Activated T-helper 1 cell treated with anti-CD3 and anti-CD28 coated beads, Interleukin-12 subunit alpha, Interleukin-12 subunit beta, Interleukin-2, Interleukin-4 antibody, amounts not matched to agents 30 ng/mL and 10 ng/mL and 1 ng/mL, durations not matched to agents 14 hours and 24 hours and 36 hours (primary cell): ENCODE measurements around the gene SOD3. TPM values are rescaled to one million over a fixed set of nuclear protein-coding genes. Genes with fewer than 3 reads are reported as not detected.

ENCODE experiments used
- DNase-seq: peaks from one replicate; pipeline ENCODE4 v3.0.0; 2021; ENCODE audit warnings: low spot score
- H3K27ac Mint-ChIP-seq: one replicate; pipeline ENCODE4 v1.8.0; 2021; ENCODE audit warnings: mild to moderate bottlenecking, mixed read lengths
- H3K27me3 Mint-ChIP-seq: one replicate; pipeline ENCODE4 v1.8.0; 2022; ENCODE audit warnings: mild to moderate bottlenecking, moderate library complexity, mixed read lengths; ENCODE audit not compliant: insufficient read depth
- H3K36me3 Mint-ChIP-seq: one replicate; pipeline ENCODE4 v1.8.0; 2021; ENCODE audit warnings: low read depth, mixed read lengths
- H3K4me1 Mint-ChIP-seq: one replicate; pipeline ENCODE4 v1.8.0; 2021; ENCODE audit warnings: low read depth, mixed read lengths
- H3K4me3 Mint-ChIP-seq: one replicate; pipeline ENCODE4 v1.8.0; 2021; ENCODE audit warnings: mild to moderate bottlenecking, moderate library complexity, mixed read lengths
- H3K9me3 Mint-ChIP-seq: one replicate; pipeline ENCODE4 v1.8.0; 2021; ENCODE audit warnings: mixed read lengths
- intact Hi-C: fragments of 100-400 bp; cut with micrococcal nuclease; formaldehyde crosslinking; loops from one replicate; pipeline ENCODE4 v1.15.1; 2024
- total RNA-seq: library from RNA; stranded (reverse); gene quantifications from 2 replicates; pipeline ENCODE4 v1.2.3, GENCODE V29; 2022

The SOD3 gene
- total RNA-seq, 1 donor from 2014 or later: not detected

GRCh38 chr4:24780936-24781495, 14.4 kb upstream of the SOD3 start:
- intact Hi-C loops: no loop called here
- no peak overlapping the region for H3K27ac Mint-ChIP-seq
- H3K9me3 Mint-ChIP-seq: no peaks in the 10 kb centered on the region
- H3K4me1 Mint-ChIP-seq: no peaks in the 10 kb centered on the region
- H3K4me3 Mint-ChIP-seq: no peak overlapping the region
- no peaks in the 10 kb centered on the region for H3K36me3 Mint-ChIP-seq
- no peak for DNase-seq
- peaks cover 5% of the 10 kb centered on the region for H3K27me3 Mint-ChIP-seq

- Mint-ChIP-seq H3K36me3 (no peaks in the 10 kb centered on the region), H3K4me1 (no peaks in the 10 kb centered on the region), H3K9me3 (peaks cover 4% of the 10 kb centered on the region), H3K27me3 (peaks cover 5% of the 10 kb centered on the region), H3K4me3 (no peak overlapping the region), H3K27ac (no peak overlapping the region)
- no peak for DNase-seq
- intact Hi-C loops: no loop called here
Observed at GRCh38 chr4:24781999-24782745, 13.2 kb upstream of the SOD3 start.

GRCh38 chr4:24783506-24783905, 11.9 kb upstream of the SOD3 start:
- intact Hi-C loops: no loop called here
- Mint-ChIP-seq H3K36me3 (no peaks in the 10 kb centered on the region), H3K4me3 (no peak overlapping the region), H3K4me1 (no peaks in the 10 kb centered on the region), H3K27me3 (peaks cover 5% of the 10 kb centered on the region), H3K27ac (no peak overlapping the region), H3K9me3 (peaks cover 10% of the 10 kb centered on the region)
- no peak for DNase-seq

- DNase-seq: no peak
- intact Hi-C loops: no loop called here
- H3K4me3 Mint-ChIP-seq: no peak overlapping the region
- no peak overlapping the region for H3K27ac Mint-ChIP-seq
- no peaks in the 10 kb centered on the region for H3K27me3 Mint-ChIP-seq
- H3K4me1 Mint-ChIP-seq: no peaks in the 10 kb centered on the region
- peaks cover 14% of the 10 kb centered on the region for H3K9me3 Mint-ChIP-seq
- H3K36me3 Mint-ChIP-seq: no peaks in the 10 kb centered on the region
Observed at GRCh38 chr4:24791043-24791442, 4.3 kb upstream of the SOD3 start.

GRCh38 chr4:24792552-24792951, 2.8 kb upstream of the SOD3 start:
- H3K4me3 Mint-ChIP-seq: no peak overlapping the region
- no peak overlapping the region for H3K27ac Mint-ChIP-seq
- peaks cover under 1% of the 10 kb centered on the region for H3K27me3 Mint-ChIP-seq
- no peaks in the 10 kb centered on the region for H3K36me3 Mint-ChIP-seq
- intact Hi-C loops: no loop called here
- no peak for DNase-seq
- no peaks in the 10 kb centered on the region for H3K4me1 Mint-ChIP-seq
- peaks cover 10% of the 10 kb centered on the region for H3K9me3 Mint-ChIP-seq

- Mint-ChIP-seq H3K27me3 (peaks cover 8% of the 10 kb centered on the region), H3K4me1 (no peaks in the 10 kb centered on the region), H3K4me3 (no peak overlapping the region), H3K36me3 (no peaks in the 10 kb centered on the region), H3K27ac (no peak overlapping the region), H3K9me3 (peaks cover 5% of the 10 kb centered on the region)
- intact Hi-C loops: no loop called here
- DNase-seq: no peak
Observed at GRCh38 chr4:24793219-24794005, 2.0 kb upstream of the SOD3 start.

GRCh38 chr4:24794051-24794450, 1.3 kb upstream of the SOD3 start:
- Mint-ChIP-seq H3K4me1 (no peaks in the 10 kb centered on the region), H3K27ac (no peak overlapping the region), H3K36me3 (no peaks in the 10 kb centered on the region), H3K9me3 (no peaks in the 10 kb centered on the region), H3K4me3 (no peak overlapping the region), H3K27me3 (peaks cover 14% of the 10 kb centered on the region)
- no peak for DNase-seq
- intact Hi-C loops: no loop called here

- Mint-ChIP-seq H3K9me3 (no peaks in the 10 kb centered on the region), H3K4me3 (no peak overlapping the region), H3K27ac (no peak overlapping the region), H3K36me3 (no peaks in the 10 kb centered on the region), H3K27me3 (peaks cover 15% of the 10 kb centered on the region), H3K4me1 (no peaks in the 10 kb centered on the region)
- DNase-seq: no peak
- intact Hi-C loops: no loop called here
Observed at GRCh38 chr4:24794480-24794879, 893 bp upstream of the SOD3 start.

GRCh38 chr4:24795666-24796381, 451 bp downstream of the SOD3 start:
- no peaks in the 10 kb centered on the region for H3K4me1 Mint-ChIP-seq
- no peak overlapping the region for H3K4me3 Mint-ChIP-seq
- H3K27ac Mint-ChIP-seq: no peak overlapping the region
- no peaks in the 10 kb centered on the region for H3K36me3 Mint-ChIP-seq
- intact Hi-C loops: no loop called here
- H3K27me3 Mint-ChIP-seq: peaks cover 18% of the 10 kb centered on the region
- no peaks in the 10 kb centered on the region for H3K9me3 Mint-ChIP-seq
- no peak for DNase-seq

GRCh38 chr4:24796620-24797019, 1.2 kb downstream of the SOD3 start:
- no peak overlapping the region for H3K27ac Mint-ChIP-seq
- no peaks in the 10 kb centered on the region for H3K9me3 Mint-ChIP-seq
- no peak overlapping the region for H3K4me3 Mint-ChIP-seq
- intact Hi-C loops: no loop called here
- no peaks in the 10 kb centered on the region for H3K4me1 Mint-ChIP-seq
- no peaks in the 10 kb centered on the region for H3K36me3 Mint-ChIP-seq
- DNase-seq: no peak
- H3K27me3 Mint-ChIP-seq: peaks cover 20% of the 10 kb centered on the region

GRCh38 chr4:24798036-24798610, 2.8 kb downstream of the SOD3 start:
- Mint-ChIP-seq H3K27me3 (peaks cover 32% of the 10 kb centered on the region), H3K4me3 (no peak overlapping the region), H3K27ac (no peak overlapping the region), H3K9me3 (no peaks in the 10 kb centered on the region), H3K36me3 (no peaks in the 10 kb centered on the region), H3K4me1 (no peaks in the 10 kb centered on the region)
- intact Hi-C loops: no loop called here
- DNase-seq: no peak

GRCh38 chr4:24799196-24799543, 3.8 kb downstream of the SOD3 start:
- Mint-ChIP-seq H3K27ac (no peak overlapping the region), H3K4me3 (no peak overlapping the region), H3K9me3 (no peaks in the 10 kb centered on the region), H3K4me1 (no peaks in the 10 kb centered on the region), H3K36me3 (no peaks in the 10 kb centered on the region), H3K27me3 (peaks cover 32% of the 10 kb centered on the region)
- DNase-seq: no peak
- intact Hi-C loops: no loop called here
